HepG2 (cell line): ENCODE results near the gene BAG3. TPM values are rescaled to one million over a fixed set of nuclear protein-coding genes. Genes with fewer than 3 reads are reported as not detected.

Experiments
- ATAC-seq: fragments of 200-7000 bp; cut with Tn5 transposase; 3 replicates; pipeline ENCODE4 v1.9.1; 2020; ENCODE audit warnings: mild to moderate bottlenecking, moderate library complexity
- BruUV-seq: library from RNA; stranded (reverse); fragments of 400-500 nt; replicated peaks from 2 replicates; lab custom pipeline; 2021; lab: Mats Ljungman, UMichigan
- CTCF ChIA-PET: fragments of 300-600 bp; formaldehyde crosslinking; extraction: SDS; loops from one replicate; lab custom pipeline; 2021; ENCODE audit warnings: low total read pairs, inconsistent platforms, low intra/inter-chr PET ratio; lab: Yijun Ruan, JAX
- POLR2A ChIA-PET: fragments of 350-600 bp; sonication (Branson Sonifier 250); formaldehyde crosslinking; loops from one replicate; lab custom pipeline; 2020; ENCODE audit warnings: antibody characterized with exemption, inconsistent platforms; lab: Yijun Ruan, JAX
- DNase-seq: peaks from one replicate; pipeline ENCODE4 v3.0.0-alpha.2; 2015; ENCODE audit warnings: low spot score
- FAIRE-seq: peaks from 3 replicates; lab custom pipeline; 2011; peaks lifted over from hg19 to GRCh38; lab: Jason Lieb, UNC
- H2AFZ ChIP-seq: one replicate; pipeline ENCODE4 v1.6.1; 2011; ENCODE audit warnings: low read length, inconsistent platforms
- H3K27ac ChIP-seq: fragments of 300-600 bp; 3 replicates; pipeline ENCODE4 v1.8.0; 2011; ENCODE audit warnings: mixed run types, mild to moderate bottlenecking, mixed read lengths, low read length, inconsistent platforms; ENCODE audit not compliant: insufficient read depth; ENCODE audit errors: extremely low read length
- H3K27me3 ChIP-seq, 2 experiments: fragments of 200-600 bp in 1 of 2; 2 replicates in 1 of 2; 3 replicates in 1 of 2; pipeline versions ENCODE4 v1.6.0 to v1.8.0; 2011; ENCODE audit warnings: low read length in 2 of 2, mild to moderate bottlenecking in 2 of 2, moderate library complexity in 2 of 2, inconsistent platforms in 1 of 2; ENCODE audit not compliant: insufficient read depth in 2 of 2, control insufficient read depth in 1 of 2
- H3K36me3 ChIP-seq, 2 experiments: fragments of 200-600 bp in 1 of 2; replicated peaks in 1 of 2; 2 replicates in 1 of 2; 3 replicates in 1 of 2; pipeline versions ENCODE4 v1.5.1 to v1.8.0; 2011; ENCODE audit warnings: low read length in 2 of 2, inconsistent platforms in 1 of 2; ENCODE audit not compliant: insufficient read depth in 2 of 2, control insufficient read depth in 1 of 2
- H3K4me1 ChIP-seq: 2 replicates; pipeline ENCODE4 v1.5.1; 2012; ENCODE audit warnings: low read length, inconsistent platforms; ENCODE audit not compliant: insufficient read depth
- H3K4me2 ChIP-seq: 2 replicates; pipeline ENCODE4 v1.6.0; 2011; ENCODE audit warnings: low read depth, low read length, inconsistent platforms
- H3K4me3 ChIP-seq, 3 experiments: fragments of 200-600 bp in 1 of 3; sonication (generic), shearing (Covaris generic) in 1 of 3; replicated peaks in 1 of 3; 2 replicates each; pipeline ENCODE4 v1.5.1; 2011 to 2016; ENCODE audit warnings: low read length in 3 of 3, inconsistent platforms in 2 of 3, low read depth in 2 of 3, mild to moderate bottlenecking in 2 of 3, control low read depth in 1 of 3, mixed read lengths in 1 of 3; ENCODE audit not compliant: insufficient read depth in 1 of 3
- H3K79me2 ChIP-seq: one replicate; pipeline ENCODE4 v1.6.1; 2011; ENCODE audit warnings: low read length, inconsistent platforms; ENCODE audit not compliant: insufficient read depth
- H3K9ac ChIP-seq: 2 replicates; pipeline ENCODE4 v1.6.0; 2011; ENCODE audit warnings: mild to moderate bottlenecking, low read depth, low read length, inconsistent platforms; ENCODE audit not compliant: insufficient read depth
- H3K9me3 ChIP-seq: 2 replicates; pipeline ENCODE4 v1.5.1; 2012; ENCODE audit warnings: mild to moderate bottlenecking, low read length
- H4K20me1 ChIP-seq: 2 replicates; pipeline ENCODE4 v1.6.0; 2011; ENCODE audit warnings: inconsistent platforms, mild to moderate bottlenecking, low read length, moderate library complexity; ENCODE audit not compliant: insufficient read depth
- CEBPG ChIP-seq: IDR thresholded peaks from 2 replicates; pipeline ENCODE4 v1.6.1; 2016
- CREB1 ChIP-seq, 2 experiments: fragments of 450-650 bp in 1 of 2; IDR thresholded peaks; 2 replicates each; pipeline ENCODE4 v1.6.1; 2016 to 2017; ENCODE audit warnings: control low read depth in 1 of 2, mild to moderate bottlenecking in 1 of 2, missing compliant biosample characterization in 1 of 2, missing genetic modification characterization in 1 of 2
- ELF3 ChIP-seq: IDR thresholded peaks from 2 replicates; pipeline ENCODE4 v1.6.1; 2016; ENCODE audit warnings: missing genetic modification reagents, missing compliant biosample characterization
- ESRRA ChIP-seq: sonication (generic); formaldehyde crosslinking; IDR thresholded peaks from 2 replicates; pipeline ENCODE4 v1.5.1; 2020; ENCODE audit warnings: mild to moderate bottlenecking, low read depth, missing genetic modification reagents
- JARID2 ChIP-seq: sonication (generic); formaldehyde crosslinking; IDR thresholded peaks from 2 replicates; pipeline ENCODE4 v1.8.1; 2023; ENCODE audit warnings: missing genetic modification reagents, inconsistent platforms; ENCODE audit not compliant: insufficient replicate concordance
- NCOR1 ChIP-seq: fragments of 200-600 bp; sonication (generic); IDR thresholded peaks from 2 replicates; pipeline ENCODE4 v1.7.0; 2017; ENCODE audit warnings: antibody characterized with exemption, low read length, borderline replicate concordance
- PHF21A ChIP-seq: sonication (generic); formaldehyde crosslinking; IDR thresholded peaks from 2 replicates; pipeline ENCODE4 v1.5.0; 2020; ENCODE audit warnings: mild to moderate bottlenecking, missing genetic modification reagents
- TOE1 ChIP-seq: sonication (generic); formaldehyde crosslinking; IDR thresholded peaks from 2 replicates; pipeline ENCODE4 v1.4.0; 2020; ENCODE audit warnings: mild to moderate bottlenecking, missing genetic modification reagents
- ZNF253 ChIP-seq: sonication (generic); formaldehyde crosslinking; IDR thresholded peaks from 2 replicates; pipeline ENCODE4 v1.8.0; 2022; ENCODE audit warnings: mild to moderate bottlenecking, missing genetic modification reagents, borderline replicate concordance
- ZNF577 ChIP-seq: sonication (generic); formaldehyde crosslinking; IDR thresholded peaks from 2 replicates; pipeline ENCODE4 v1.4.0; 2020; ENCODE audit warnings: mild to moderate bottlenecking, low read depth, missing genetic modification reagents, borderline replicate concordance
- ZNF816 ChIP-seq: sonication (generic); formaldehyde crosslinking; IDR thresholded peaks from 2 replicates; pipeline ENCODE4 v1.8.0; 2022; ENCODE audit warnings: missing genetic modification reagents, mild to moderate bottlenecking, borderline replicate concordance
- WGBS: methylation state at CpG from one replicate; pipeline ENCODE4 v1.1.6; 2017; ENCODE audit warnings: low lambda C conversion rate; 5-methylcytosine and 5-hydroxymethylcytosine counted together
- in situ Hi-C: cut with HindIII; loops from 2 replicates; pipeline ENCODE4 v1.10.0; 2017; ENCODE audit warnings: low pct_unique_long_range_greater_than_20kb; ENCODE audit not compliant: extremely low pct_ligation_motif_present
- intact Hi-C: fragments of 100-400 bp; cut with micrococcal nuclease; formaldehyde crosslinking; loops from one replicate; pipeline ENCODE4 v1.10.0; 2022; ENCODE audit not compliant: unreplicated experiment
- polyA plus RNA-seq, 8 experiments: library from polyadenylated mRNA; depleted of rRNA in 3 of 8; stranded (reverse) in 7 of 8; unstranded in 1 of 8; fragments of >200 nt; fragmentation: Illumina TruSeq in 4 of 8; extraction: Trizol in 4 of 8; gene quantifications; 2 replicates each; pipeline versions ENCODE4 v1.2.1 to v1.2.3, GENCODE V29; 2011 to 2016; ENCODE audit warnings: low read depth in 4 of 8, missing spikeins in 1 of 8, mixed read lengths in 1 of 8; ENCODE audit not compliant: insufficient read depth in 1 of 8
- total RNA-seq, 5 experiments: library from RNA; depleted of rRNA; stranded (reverse); fragments of >200 nt; fragmentation: Illumina TruSeq; extraction: Trizol; gene quantifications; 2 replicates each; pipeline ENCODE4 v1.2.3, GENCODE V29; 2016; ENCODE audit warnings: low read depth in 1 of 5
- TF ChIP-seq, protein P1 (sequence below): sonication (generic); formaldehyde crosslinking; IDR thresholded peaks from 2 replicates; pipeline ENCODE4 v1.4.0; 2020; ENCODE audit warnings: missing genetic modification reagents, borderline replicate concordance
- TF ChIP-seq, protein P2 (sequence below): sonication (generic); formaldehyde crosslinking; IDR thresholded peaks from 2 replicates; pipeline ENCODE4 v1.4.0; 2020; ENCODE audit warnings: missing genetic modification reagents, borderline replicate concordance
- TF ChIP-seq, protein P3 (sequence below): sonication (generic); formaldehyde crosslinking; IDR thresholded peaks from 2 replicates; pipeline ENCODE4 v1.8.0; 2022; ENCODE audit warnings: mild to moderate bottlenecking, missing genetic modification reagents
- TF ChIP-seq, protein P4 (sequence below): sonication (generic); formaldehyde crosslinking; IDR thresholded peaks from 2 replicates; pipeline ENCODE4 v1.4.0; 2020; ENCODE audit warnings: mild to moderate bottlenecking, missing genetic modification reagents

BAG3 gene
- total and polyA plus RNA-seq, 2 of the 13 experiments (the other 11 are each of a cell fraction or from before 2014, with no cell fraction given) = 2.9 to 6.7 TPM

DNA sequence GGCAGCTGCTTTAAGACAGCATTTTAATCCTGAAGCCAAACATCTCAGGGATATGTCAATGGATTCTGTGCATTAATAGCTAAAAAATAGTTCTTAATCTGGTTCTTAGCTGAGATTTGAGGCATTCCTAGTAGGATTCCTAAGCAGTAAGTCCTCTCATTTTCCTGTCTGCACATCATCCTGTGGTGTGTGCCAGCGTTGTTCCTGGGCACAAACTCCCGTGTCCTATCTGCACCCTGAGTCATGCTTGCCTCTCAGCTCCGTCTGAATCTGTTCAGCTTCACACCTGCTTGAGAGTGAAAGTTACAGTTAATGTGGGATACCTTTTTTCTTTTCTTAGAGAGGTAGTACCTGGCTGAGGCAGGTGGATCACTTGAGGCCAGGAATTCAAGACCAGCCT lies 19.5 kb downstream of the BAG3 start:
- Histone ChIP-seq H3K79me2 (peaks cover 32% of the 10 kb centered on the region), H4K20me1 (peaks cover 8% of the 10 kb centered on the region), H2AFZ (no peak overlapping the region), H3K4me1 (peaks cover 28% of the 10 kb centered on the region), H3K36me3 (peaks cover 31 to 70% of the 10 kb centered on the region in 2 experiments; a peak in 4 of 5 replicates), H3K27ac (no peak overlapping the region), H3K4me2 (no peak overlapping the region), H3K9me3 (no peaks in the 10 kb centered on the region), H3K9ac (no peak overlapping the region), H3K4me3 (no peak overlapping the region), H3K27me3 (no peaks in the 10 kb centered on the region)
- ChIA-PET POLR2A (no interaction called here), CTCF (no interaction called here)
- in situ Hi-C loops (no loop called here), intact Hi-C loops (no loop called here)
- DNase-seq (no peak), FAIRE-seq (no peak), ATAC-seq (no peak)
- WGBS = 97% methylated on average over 3 of the region's 3 CpGs
- TF ChIP-seq ELF3 (CRISPR knock-in tag) = no peak
- TF ChIP-seq PHF21A = no peak
- TF ChIP-seq, protein P1, sequence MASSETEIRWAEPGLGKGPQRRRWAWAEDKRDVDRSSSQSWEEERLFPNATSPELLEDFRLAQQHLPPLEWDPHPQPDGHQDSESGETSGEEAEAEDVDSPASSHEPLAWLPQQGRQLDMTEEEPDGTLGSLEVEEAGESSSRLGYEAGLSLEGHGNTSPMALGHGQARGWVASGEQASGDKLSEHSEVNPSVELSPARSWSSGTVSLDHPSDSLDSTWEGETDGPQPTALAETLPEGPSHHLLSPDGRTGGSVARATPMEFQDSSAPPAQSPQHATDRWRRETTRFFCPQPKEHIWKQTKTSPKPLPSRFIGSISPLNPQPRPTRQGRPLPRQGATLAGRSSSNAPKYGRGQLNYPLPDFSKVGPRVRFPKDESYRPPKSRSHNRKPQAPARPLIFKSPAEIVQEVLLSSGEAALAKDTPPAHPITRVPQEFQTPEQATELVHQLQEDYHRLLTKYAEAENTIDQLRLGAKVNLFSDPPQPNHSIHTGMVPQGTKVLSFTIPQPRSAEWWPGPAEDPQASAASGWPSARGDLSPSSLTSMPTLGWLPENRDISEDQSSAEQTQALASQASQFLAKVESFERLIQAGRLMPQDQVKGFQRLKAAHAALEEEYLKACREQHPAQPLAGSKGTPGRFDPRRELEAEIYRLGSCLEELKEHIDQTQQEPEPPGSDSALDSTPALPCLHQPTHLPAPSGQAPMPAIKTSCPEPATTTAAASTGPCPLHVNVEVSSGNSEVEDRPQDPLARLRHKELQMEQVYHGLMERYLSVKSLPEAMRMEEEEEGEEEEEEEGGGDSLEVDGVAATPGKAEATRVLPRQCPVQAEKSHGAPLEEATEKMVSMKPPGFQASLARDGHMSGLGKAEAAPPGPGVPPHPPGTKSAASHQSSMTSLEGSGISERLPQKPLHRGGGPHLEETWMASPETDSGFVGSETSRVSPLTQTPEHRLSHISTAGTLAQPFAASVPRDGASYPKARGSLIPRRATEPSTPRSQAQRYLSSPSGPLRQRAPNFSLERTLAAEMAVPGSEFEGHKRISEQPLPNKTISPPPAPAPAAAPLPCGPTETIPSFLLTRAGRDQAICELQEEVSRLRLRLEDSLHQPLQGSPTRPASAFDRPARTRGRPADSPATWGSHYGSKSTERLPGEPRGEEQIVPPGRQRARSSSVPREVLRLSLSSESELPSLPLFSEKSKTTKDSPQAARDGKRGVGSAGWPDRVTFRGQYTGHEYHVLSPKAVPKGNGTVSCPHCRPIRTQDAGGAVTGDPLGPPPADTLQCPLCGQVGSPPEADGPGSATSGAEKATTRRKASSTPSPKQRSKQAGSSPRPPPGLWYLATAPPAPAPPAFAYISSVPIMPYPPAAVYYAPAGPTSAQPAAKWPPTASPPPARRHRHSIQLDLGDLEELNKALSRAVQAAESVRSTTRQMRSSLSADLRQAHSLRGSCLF (CRISPR knock-in tag) = no peak
- no peak for TF ChIP-seq ZNF816 (CRISPR knock-in tag)
- no peak for TF ChIP-seq TOE1 (CRISPR knock-in tag)
- no peak for TF ChIP-seq ESRRA (CRISPR knock-in tag)
- TF ChIP-seq NCOR1 = no peak
- TF ChIP-seq ZNF253 (CRISPR knock-in tag) = no peak
- no peak for TF ChIP-seq JARID2 (CRISPR knock-in tag)
- TF ChIP-seq ZNF577 (CRISPR knock-in tag) = no peak
- TF ChIP-seq, protein P2, sequence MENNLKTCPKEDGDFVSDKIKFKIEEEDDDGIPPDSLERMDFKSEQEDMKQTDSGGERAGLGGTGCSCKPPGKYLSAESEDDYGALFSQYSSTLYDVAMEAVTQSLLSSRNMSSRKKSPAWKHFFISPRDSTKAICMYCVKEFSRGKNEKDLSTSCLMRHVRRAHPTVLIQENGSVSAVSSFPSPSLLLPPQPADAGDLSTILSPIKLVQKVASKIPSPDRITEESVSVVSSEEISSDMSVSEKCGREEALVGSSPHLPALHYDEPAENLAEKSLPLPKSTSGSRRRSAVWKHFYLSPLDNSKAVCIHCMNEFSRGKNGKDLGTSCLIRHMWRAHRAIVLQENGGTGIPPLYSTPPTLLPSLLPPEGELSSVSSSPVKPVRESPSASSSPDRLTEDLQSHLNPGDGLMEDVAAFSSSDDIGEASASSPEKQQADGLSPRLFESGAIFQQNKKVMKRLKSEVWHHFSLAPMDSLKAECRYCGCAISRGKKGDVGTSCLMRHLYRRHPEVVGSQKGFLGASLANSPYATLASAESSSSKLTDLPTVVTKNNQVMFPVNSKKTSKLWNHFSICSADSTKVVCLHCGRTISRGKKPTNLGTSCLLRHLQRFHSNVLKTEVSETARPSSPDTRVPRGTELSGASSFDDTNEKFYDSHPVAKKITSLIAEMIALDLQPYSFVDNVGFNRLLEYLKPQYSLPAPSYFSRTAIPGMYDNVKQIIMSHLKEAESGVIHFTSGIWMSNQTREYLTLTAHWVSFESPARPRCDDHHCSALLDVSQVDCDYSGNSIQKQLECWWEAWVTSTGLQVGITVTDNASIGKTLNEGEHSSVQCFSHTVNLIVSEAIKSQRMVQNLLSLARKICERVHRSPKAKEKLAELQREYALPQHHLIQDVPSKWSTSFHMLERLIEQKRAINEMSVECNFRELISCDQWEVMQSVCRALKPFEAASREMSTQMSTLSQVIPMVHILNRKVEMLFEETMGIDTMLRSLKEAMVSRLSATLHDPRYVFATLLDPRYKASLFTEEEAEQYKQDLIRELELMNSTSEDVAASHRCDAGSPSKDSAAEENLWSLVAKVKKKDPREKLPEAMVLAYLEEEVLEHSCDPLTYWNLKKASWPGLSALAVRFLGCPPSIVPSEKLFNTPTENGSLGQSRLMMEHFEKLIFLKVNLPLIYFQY (CRISPR knock-in tag) = no peak
- no peak for TF ChIP-seq CREB1 (IDR thresholded peaks at IDR 0.05)
- no peak for TF ChIP-seq CREB1 (CRISPR knock-in tag; IDR thresholded peaks at IDR 0.05)
- TF ChIP-seq CEBPG = no peak
- TF ChIP-seq, protein P3, sequence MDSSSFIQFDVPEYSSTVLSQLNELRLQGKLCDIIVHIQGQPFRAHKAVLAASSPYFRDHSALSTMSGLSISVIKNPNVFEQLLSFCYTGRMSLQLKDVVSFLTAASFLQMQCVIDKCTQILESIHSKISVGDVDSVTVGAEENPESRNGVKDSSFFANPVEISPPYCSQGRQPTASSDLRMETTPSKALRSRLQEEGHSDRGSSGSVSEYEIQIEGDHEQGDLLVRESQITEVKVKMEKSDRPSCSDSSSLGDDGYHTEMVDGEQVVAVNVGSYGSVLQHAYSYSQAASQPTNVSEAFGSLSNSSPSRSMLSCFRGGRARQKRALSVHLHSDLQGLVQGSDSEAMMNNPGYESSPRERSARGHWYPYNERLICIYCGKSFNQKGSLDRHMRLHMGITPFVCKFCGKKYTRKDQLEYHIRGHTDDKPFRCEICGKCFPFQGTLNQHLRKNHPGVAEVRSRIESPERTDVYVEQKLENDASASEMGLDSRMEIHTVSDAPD (CRISPR knock-in tag) = no peak
- TF ChIP-seq, protein P4, sequence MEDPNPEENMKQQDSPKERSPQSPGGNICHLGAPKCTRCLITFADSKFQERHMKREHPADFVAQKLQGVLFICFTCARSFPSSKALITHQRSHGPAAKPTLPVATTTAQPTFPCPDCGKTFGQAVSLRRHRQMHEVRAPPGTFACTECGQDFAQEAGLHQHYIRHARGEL (CRISPR knock-in tag) = no peak
- no TSS peak for BruUV-seq
